ENCODE data around the gene PAH.

- TF ChIP-seq CTCF (IDR thresholded peaks at IDR 0.05; ENCODE audit: low read depth, low read length) = no peak
- no peak for TF ChIP-seq EZH2phosphoT487 (IDR thresholded peaks at IDR 0.05; ENCODE audit: low read depth)
Observed at GRCh38 chr12:102907918-102908317, 9.1 kb downstream of the PAH start.

All from OCI-LY3 (cell line).